Keratinocyte (primary cell): ENCODE data around the gene ARHGEF28. TPM values are rescaled to one million over a fixed set of nuclear protein-coding genes. Genes with fewer than 3 reads are reported as not detected.

Experiments used
- DNase-seq: peaks from one replicate; pipeline ENCODE4 v3.0.0-alpha.2; 2011; ENCODE audit warnings: low read depth, missing footprints, low spot score
- FAIRE-seq: peaks from 2 replicates; lab custom pipeline; 2011; peaks lifted over from hg19 to GRCh38; lab: Jason Lieb, UNC
- H2AFZ ChIP-seq: 2 replicates; pipeline ENCODE4 v1.6.0; 2012; ENCODE audit warnings: low read length, control low read depth, inconsistent platforms; ENCODE audit not compliant: control insufficient read depth
- H3K27ac ChIP-seq: 2 replicates; pipeline ENCODE4 v1.5.1; 2011; ENCODE audit warnings: low read length; ENCODE audit not compliant: control insufficient read depth, insufficient read depth
- H3K27me3 ChIP-seq: 3 replicates; pipeline ENCODE4 v1.6.0; 2011; ENCODE audit warnings: low read length; ENCODE audit not compliant: control insufficient read depth, insufficient read depth; ENCODE audit errors: extremely low read depth
- H3K36me3 ChIP-seq, 2 experiments: 2 replicates in 1 of 2; 3 replicates in 1 of 2; pipeline ENCODE4 v1.5.1; 2011; ENCODE audit warnings: low read length in 2 of 2, mild to moderate bottlenecking in 1 of 2; ENCODE audit not compliant: control insufficient read depth in 2 of 2, insufficient read depth in 2 of 2; ENCODE audit errors: extremely low read depth in 1 of 2
- H3K4me1 ChIP-seq: 3 replicates; pipeline ENCODE4 v1.5.1; 2011; ENCODE audit warnings: low read length; ENCODE audit not compliant: control insufficient read depth, insufficient read depth; ENCODE audit errors: extremely low read depth
- H3K4me2 ChIP-seq: 3 replicates; pipeline ENCODE4 v1.6.0; 2011; ENCODE audit warnings: low read depth, low read length; ENCODE audit not compliant: control insufficient read depth, insufficient read depth; ENCODE audit errors: extremely low read depth
- H3K4me3 ChIP-seq, 3 experiments: fragments of 200-600 bp in 1 of 3; sonication (generic) in 1 of 3; 2 replicates in 2 of 3; 3 replicates in 1 of 3; pipeline ENCODE4 v1.5.1; 2011 to 2016; ENCODE audit warnings: low read length in 3 of 3, mild to moderate bottlenecking in 3 of 3, control low read depth in 2 of 3, inconsistent platforms in 1 of 3, low read depth in 1 of 3, mixed read lengths in 1 of 3, mixed run types in 1 of 3, moderate library complexity in 1 of 3; ENCODE audit not compliant: control insufficient read depth in 2 of 3, insufficient read depth in 2 of 3; ENCODE audit errors: extremely low read depth in 1 of 3
- H3K79me2 ChIP-seq: 2 replicates; pipeline ENCODE4 v1.6.0; 2012; ENCODE audit warnings: low read length; ENCODE audit not compliant: control insufficient read depth, insufficient read depth
- H3K9ac ChIP-seq: 3 replicates; pipeline ENCODE4 v1.6.0; 2011; ENCODE audit warnings: low read length; ENCODE audit not compliant: control insufficient read depth, insufficient read depth; ENCODE audit errors: extremely low read depth
- H3K9me1 ChIP-seq: 3 replicates; pipeline ENCODE4 v1.6.0; 2011; ENCODE audit warnings: low read length; ENCODE audit not compliant: control insufficient read depth, insufficient read depth; ENCODE audit errors: extremely low read depth
- H3K9me3 ChIP-seq: 2 replicates; pipeline ENCODE4 v1.5.1; 2012; ENCODE audit warnings: low read depth, low read length; ENCODE audit not compliant: control insufficient read depth
- H4K20me1 ChIP-seq: 3 replicates; pipeline ENCODE4 v1.6.0; 2011; ENCODE audit warnings: low read length; ENCODE audit not compliant: control insufficient read depth, insufficient read depth; ENCODE audit errors: extremely low read depth
- EZH2 ChIP-seq: IDR thresholded peaks from one replicate; pipeline ENCODE4 v1.6.1; 2012; ENCODE audit warnings: inconsistent platforms, mild to moderate bottlenecking, low read length, moderate library complexity
- dilution Hi-C: fragments of 300-500 bp; cut with MboI; formaldehyde crosslinking; loops from one replicate; pipeline ENCODE4 v1.7.0; 2020; ENCODE audit warnings: low sequenced_read_pairs; ENCODE audit not compliant: extremely low pct_ligation_motif_present
- polyA plus RNA-seq, 5 experiments: library from polyadenylated mRNA; depleted of rRNA in 3 of 5; stranded (reverse) in 3 of 5; stranded (forward) in 1 of 5; unstranded in 1 of 5; fragments of >200 nt; gene quantifications; 1 replicate in 1 of 5; 2 replicates in 3 of 5; 3 replicates in 1 of 5; pipeline versions ENCODE4 v1.2.1 to v1.2.3, GENCODE V29; 2011 to 2012; ENCODE audit warnings: missing spikeins in 2 of 5, low read depth in 1 of 5, low replicate concordance in 1 of 5
- TF ChIP-seq, protein P1 (sequence below), 3 experiments: IDR thresholded peaks in 1 of 3; conservative IDR thresholded peaks in 1 of 3; optimal IDR thresholded peaks in 1 of 3; 2 replicates in 2 of 3; 3 replicates in 1 of 3; pipeline versions ENCODE3 to v1.5.1; 2011; ENCODE audit warnings: low read length in 3 of 3, mild to moderate bottlenecking in 3 of 3, moderate library complexity in 2 of 3, control low read depth in 1 of 3, inconsistent platforms in 1 of 3; ENCODE audit not compliant: insufficient read depth in 2 of 3; ENCODE audit errors: extremely low read depth in 1 of 3

ARHGEF28 gene
- polyA plus RNA-seq, 1 donor (not counting 4 experiments of a cell fraction or from before 2014, with no cell fraction given) = 31.6 TPM

DNA sequence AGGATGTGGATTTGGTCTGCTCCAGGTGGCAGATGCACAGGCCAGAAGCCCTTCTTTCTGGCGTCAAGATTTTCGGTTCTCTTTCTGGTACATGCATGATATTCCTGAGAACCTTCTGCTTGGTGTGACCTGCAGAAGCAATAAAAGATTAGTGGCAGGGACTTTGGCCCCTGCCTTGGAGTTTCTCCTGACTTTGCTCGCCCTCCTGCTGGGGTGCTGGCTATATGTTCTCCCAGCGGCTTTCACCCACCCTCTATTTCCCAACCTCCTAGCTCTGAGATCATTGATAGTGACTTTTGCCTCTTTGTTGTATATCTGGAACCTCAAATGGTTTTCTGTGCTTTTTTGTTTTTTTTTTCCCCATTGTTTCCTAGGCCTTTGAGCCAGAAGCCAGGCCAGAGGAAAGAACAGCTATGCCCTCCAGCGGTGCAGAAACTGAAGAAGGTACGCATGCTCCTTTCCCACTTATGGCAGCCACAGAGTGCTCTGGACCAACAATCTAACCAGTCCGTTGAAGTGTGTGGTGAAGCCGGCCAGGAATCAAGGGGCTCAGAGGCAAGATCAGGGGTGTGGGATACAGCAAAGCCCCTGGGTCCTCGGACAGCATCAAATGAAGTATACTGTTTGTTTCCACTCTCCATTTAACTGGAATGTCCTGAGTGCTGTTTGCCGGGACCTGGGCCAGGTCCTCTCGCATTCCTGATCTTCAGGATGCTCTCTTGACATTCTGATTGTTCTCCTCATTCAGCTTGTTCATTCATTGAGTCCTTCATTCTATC is 154.5 kb downstream of the ARHGEF28 start:
- dilution Hi-C loops = no loop called here
- peaks cover 18 to 32% of the 10 kb centered on the region in 2 experiments for H3K36me3 ChIP-seq
- no peak overlapping the region for H3K4me2 ChIP-seq
- no peaks in the 10 kb centered on the region for H3K27me3 ChIP-seq
- H2AFZ ChIP-seq = no peak overlapping the region
- no peaks in the 10 kb centered on the region for H3K9me1 ChIP-seq
- no peaks in the 10 kb centered on the region for H3K9me3 ChIP-seq
- FAIRE-seq (no peak), DNase-seq (no peak)
- peaks cover 8% of the 10 kb centered on the region for H3K4me1 ChIP-seq
- no peaks in the 10 kb centered on the region for H4K20me1 ChIP-seq
- H3K4me3 ChIP-seq = no peak overlapping the region
- no peak for TF ChIP-seq EZH2
- TF ChIP-seq, protein P1, sequence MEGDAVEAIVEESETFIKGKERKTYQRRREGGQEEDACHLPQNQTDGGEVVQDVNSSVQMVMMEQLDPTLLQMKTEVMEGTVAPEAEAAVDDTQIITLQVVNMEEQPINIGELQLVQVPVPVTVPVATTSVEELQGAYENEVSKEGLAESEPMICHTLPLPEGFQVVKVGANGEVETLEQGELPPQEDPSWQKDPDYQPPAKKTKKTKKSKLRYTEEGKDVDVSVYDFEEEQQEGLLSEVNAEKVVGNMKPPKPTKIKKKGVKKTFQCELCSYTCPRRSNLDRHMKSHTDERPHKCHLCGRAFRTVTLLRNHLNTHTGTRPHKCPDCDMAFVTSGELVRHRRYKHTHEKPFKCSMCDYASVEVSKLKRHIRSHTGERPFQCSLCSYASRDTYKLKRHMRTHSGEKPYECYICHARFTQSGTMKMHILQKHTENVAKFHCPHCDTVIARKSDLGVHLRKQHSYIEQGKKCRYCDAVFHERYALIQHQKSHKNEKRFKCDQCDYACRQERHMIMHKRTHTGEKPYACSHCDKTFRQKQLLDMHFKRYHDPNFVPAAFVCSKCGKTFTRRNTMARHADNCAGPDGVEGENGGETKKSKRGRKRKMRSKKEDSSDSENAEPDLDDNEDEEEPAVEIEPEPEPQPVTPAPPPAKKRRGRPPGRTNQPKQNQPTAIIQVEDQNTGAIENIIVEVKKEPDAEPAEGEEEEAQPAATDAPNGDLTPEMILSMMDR (optimal IDR thresholded peaks at IDR 0.05 in 1 of 3, IDR thresholded peaks at IDR 0.05 in 1 of 3, conservative IDR thresholded peaks at IDR 0.05 in 1 of 3; ENCODE audit: extremely low read depth in 1 of 3, insufficient read depth in 2 of 3, low read length in 3 of 3) = no peak
- H3K27ac ChIP-seq = no peak overlapping the region
- no peak overlapping the region for H3K9ac ChIP-seq
- H3K79me2 ChIP-seq = peaks cover 3% of the 10 kb centered on the region

DNA sequence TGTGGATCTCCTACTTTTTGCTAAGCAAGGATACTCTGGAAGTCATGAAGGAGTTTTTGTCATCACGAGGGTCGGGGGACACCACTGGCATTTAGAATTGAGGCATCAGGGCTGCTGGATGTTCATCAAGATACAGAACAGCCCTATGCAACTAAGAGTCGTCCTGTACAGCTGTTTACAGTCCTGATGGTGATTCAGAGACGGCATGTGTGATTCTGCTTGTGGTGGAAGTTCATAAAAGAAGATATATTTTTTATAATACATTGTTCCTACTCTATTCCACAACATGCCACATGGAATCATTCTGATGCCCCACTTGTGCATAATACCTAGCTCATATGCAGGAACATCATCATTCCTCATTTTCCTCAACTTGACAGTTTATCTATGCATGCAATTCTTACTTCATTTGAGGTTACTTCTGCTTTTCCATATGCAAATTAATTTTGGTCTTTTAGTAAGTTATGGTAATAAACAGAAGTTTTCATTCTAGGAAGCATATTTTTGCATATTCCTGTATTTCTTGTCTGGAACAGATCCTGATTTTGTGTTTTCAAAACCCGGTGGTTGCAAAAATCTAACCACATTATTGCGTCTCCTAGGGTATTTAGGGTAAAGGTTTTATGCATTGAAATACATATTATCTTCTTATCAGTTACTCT is 155.2 kb downstream of the ARHGEF28 start:
- no peak overlapping the region for H3K27ac ChIP-seq
- H3K9ac ChIP-seq = no peak overlapping the region
- no peaks in the 10 kb centered on the region for H4K20me1 ChIP-seq
- no peak for DNase-seq
- no peak overlapping the region for H3K4me2 ChIP-seq
- H3K27me3 ChIP-seq = no peaks in the 10 kb centered on the region
- no peaks in the 10 kb centered on the region for H3K9me1 ChIP-seq
- peaks cover 18 to 35% of the 10 kb centered on the region in 2 experiments for H3K36me3 ChIP-seq
- H3K4me1 ChIP-seq = peaks cover 15% of the 10 kb centered on the region
- no peaks in the 10 kb centered on the region for H3K9me3 ChIP-seq
- H3K4me3 ChIP-seq = no peak overlapping the region
- dilution Hi-C loops = no loop called here
- peaks cover 3% of the 10 kb centered on the region for H3K79me2 ChIP-seq
- H2AFZ ChIP-seq = no peak overlapping the region
- FAIRE-seq = no peak
- TF ChIP-seq EZH2 = no peak
- TF ChIP-seq, protein P1 (optimal IDR thresholded peaks at IDR 0.05 in 1 of 3, IDR thresholded peaks at IDR 0.05 in 1 of 3, conservative IDR thresholded peaks at IDR 0.05 in 1 of 3; ENCODE audit: extremely low read depth in 1 of 3, insufficient read depth in 2 of 3, low read length in 3 of 3) = no peak
